ENCODE data around the gene C17orf114.

Gene C17orf114

GRCh38 chr17:4759776-4760236, 42.3 kb downstream of the C17orf114 start (continued):
- peak; percentile 96 for TF ChIP-seq ZNF609 (CRISPR knock-in tag; IDR thresholded peaks at IDR 0.05; ENCODE audit: borderline replicate concordance)
- no peak for TF ChIP-seq GTF2F1 (IDR thresholded peaks at IDR 0.05; ENCODE audit: low read length)
- peak; percentile 96 for TF ChIP-seq CREM (IDR thresholded peaks at IDR 0.05)
- no peak for TF ChIP-seq CREM (CRISPR knock-in tag; IDR thresholded peaks at IDR 0.05)
- TF ChIP-seq RFXAP (CRISPR knock-in tag; IDR thresholded peaks at IDR 0.05; ENCODE audit: borderline replicate concordance), result peak; percentile 80; the same call in 1 of the 2 replicates
- TF ChIP-seq ZNF3 (CRISPR knock-in tag; IDR thresholded peaks at IDR 0.05), result no peak
- no peak for TF ChIP-seq TAF1 (CRISPR knock-in tag; IDR thresholded peaks at IDR 0.05)
- TF ChIP-seq CC2D1A (CRISPR knock-in tag; IDR thresholded peaks at IDR 0.05), result no peak
- TF ChIP-seq HNRNPL (IDR thresholded peaks at IDR 0.05; ENCODE audit: low read depth, low read length), result no peak
- TF ChIP-seq ZNF264 (CRISPR knock-in tag; IDR thresholded peaks at IDR 0.05), result no peak
- no peak for TF ChIP-seq EEA1 (CRISPR knock-in tag; IDR thresholded peaks at IDR 0.05; ENCODE audit: borderline replicate concordance)
- no peak for TF ChIP-seq ZNF616 (CRISPR knock-in tag; IDR thresholded peaks at IDR 0.05; ENCODE audit: low read depth)
- TF ChIP-seq ZFX (CRISPR knock-in tag; IDR thresholded peaks at IDR 0.05; ENCODE audit: low read depth), result peak; percentile 47; the same call in 1 of the 2 replicates
- 0 out of 2 replicates have a peak, but pooled peaks have one; percentile 30 for TF ChIP-seq CSRNP1 (CRISPR knock-in tag; IDR thresholded peaks at IDR 0.05)
- no peak for TF ChIP-seq RBM39 (IDR thresholded peaks at IDR 0.05; ENCODE audit: low read depth, low read length, poor library complexity, severe bottlenecking)
- peak; percentile 47 for TF ChIP-seq ZFY (CRISPR knock-in tag; IDR thresholded peaks at IDR 0.05)
- peak; percentile 99 for TF ChIP-seq PAXIP1 (CRISPR knock-in tag; conservative IDR thresholded peaks at IDR 0.05)
